CD14-positive monocyte (primary cell): Measurements from ENCODE around the gene ZNF418. TPM values are rescaled to one million over a fixed set of nuclear protein-coding genes. Genes with fewer than 3 reads are reported as not detected.
A peak's percentile ranks its signal among the peaks of the same experiment; 100 is the strongest.

Experiments
- DNase-seq, 3 donors: peaks; one replicate each; pipeline ENCODE4 v3.0.0-alpha.2; 2011 to 2022
- H2AFZ ChIP-seq: 2 replicates; pipeline ENCODE4 v1.6.0; 2012; ENCODE audit warnings: mild to moderate bottlenecking, low read depth, low read length, inconsistent platforms; ENCODE audit not compliant: insufficient read depth, poor library complexity, severe bottlenecking
- H3K27ac ChIP-seq, 2 donors: 1 replicate in 1 of 2; 2 replicates in 1 of 2; pipeline ENCODE4 v1.5.1; 2012 to 2013; ENCODE audit warnings: low read length in 2 of 2, control low read depth in 1 of 2, inconsistent platforms in 1 of 2, low read depth in 1 of 2, mild to moderate bottlenecking in 1 of 2
- H3K27me3 ChIP-seq, 2 donors: one replicate each; pipeline versions ENCODE4 v1.6.0 to v1.6.1; 2011 to 2013; ENCODE audit warnings: low read length in 2 of 2; ENCODE audit not compliant: control insufficient read depth in 2 of 2, insufficient read depth in 2 of 2
- H3K36me3 ChIP-seq, 2 donors: replicated peaks in 1 of 2; 1 replicate in 1 of 2; 2 replicates in 1 of 2; pipeline versions ENCODE4 v1.5.1 to v1.6.1; 2012 to 2013; ENCODE audit warnings: low read length in 2 of 2, control low read depth in 1 of 2, inconsistent platforms in 1 of 2, mild to moderate bottlenecking in 1 of 2; ENCODE audit not compliant: insufficient read depth in 2 of 2, control insufficient read depth in 1 of 2
- H3K4me1 ChIP-seq, 2 donors: 1 replicate in 1 of 2; 2 replicates in 1 of 2; pipeline versions ENCODE4 v1.5.1 to v1.6.1; 2012 to 2013; ENCODE audit warnings: low read length in 2 of 2, control low read depth in 1 of 2, inconsistent platforms in 1 of 2, mild to moderate bottlenecking in 1 of 2, moderate library complexity in 1 of 2; ENCODE audit not compliant: insufficient read depth in 2 of 2, control insufficient read depth in 1 of 2
- H3K4me2 ChIP-seq: replicated peaks from 2 replicates; pipeline ENCODE3; 2012; ENCODE audit warnings: low read length, moderate library complexity, mild to moderate bottlenecking; ENCODE audit not compliant: poor library complexity, severe bottlenecking; ENCODE audit errors: extremely low read depth
- H3K4me3 ChIP-seq, 3 experiments: fragments of 200-600 bp in 1 of 3; sonication (generic) in 1 of 3; replicated peaks in 1 of 3; 1 replicate in 2 of 3; 2 replicates in 1 of 3; pipeline ENCODE4 v1.5.1; 2011 to 2013; ENCODE audit warnings: low read length in 3 of 3, mild to moderate bottlenecking in 3 of 3, control low read depth in 2 of 3, low read depth in 2 of 3, inconsistent platforms in 1 of 3, moderate library complexity in 1 of 3
- H3K79me2 ChIP-seq: 2 replicates; pipeline ENCODE4 v1.6.0; 2012; ENCODE audit warnings: mild to moderate bottlenecking, control low read depth, inconsistent platforms, low read length, moderate library complexity; ENCODE audit not compliant: insufficient read depth
- H3K9ac ChIP-seq: 2 replicates; pipeline ENCODE4 v1.6.0; 2017; ENCODE audit warnings: low read length, mild to moderate bottlenecking; ENCODE audit not compliant: insufficient read depth, poor library complexity, severe bottlenecking
- H3K9me3 ChIP-seq, 2 donors: replicated peaks in 1 of 2; 1 replicate in 1 of 2; 2 replicates in 1 of 2; pipeline versions ENCODE4 v1.5.1 to v1.6.1; 2012 to 2013; ENCODE audit warnings: low read length in 2 of 2, control low read depth in 1 of 2; ENCODE audit not compliant: control insufficient read depth in 1 of 2, insufficient read depth in 1 of 2
- H4K20me1 ChIP-seq: 2 replicates; pipeline ENCODE4 v1.6.0; 2012; ENCODE audit warnings: mild to moderate bottlenecking, low read length, control low read depth, moderate library complexity; ENCODE audit not compliant: insufficient read depth
- H3K27ac Mint-ChIP-seq, 7 donors: one replicate each; pipeline ENCODE4 v1.8.0; 2020; ENCODE audit warnings: mild to moderate bottlenecking in 7 of 7, mixed read lengths in 7 of 7, moderate library complexity in 6 of 7, inconsistent platforms in 2 of 7
- H3K27me3 Mint-ChIP-seq, 3 donors: one replicate each; pipeline ENCODE4 v1.8.0; 2021 to 2022; ENCODE audit warnings: low read depth in 3 of 3, mild to moderate bottlenecking in 3 of 3, mixed read lengths in 3 of 3, moderate library complexity in 3 of 3, inconsistent platforms in 1 of 3
- H3K36me3 Mint-ChIP-seq, 2 donors: one replicate each; pipeline ENCODE4 v1.8.0; 2020; ENCODE audit warnings: mixed read lengths in 2 of 2, inconsistent platforms in 1 of 2, mild to moderate bottlenecking in 1 of 2
- H3K4me1 Mint-ChIP-seq: one replicate; pipeline ENCODE4 v1.8.0; 2020; ENCODE audit warnings: mild to moderate bottlenecking, mixed read lengths
- H3K4me3 Mint-ChIP-seq, 2 donors: one replicate each; pipeline ENCODE4 v1.8.0; 2020; ENCODE audit warnings: mild to moderate bottlenecking in 2 of 2, mixed read lengths in 2 of 2, moderate library complexity in 1 of 2
- H3K9me3 Mint-ChIP-seq, 7 donors: one replicate each; pipeline ENCODE4 v1.8.0; 2020 to 2022; ENCODE audit warnings: mixed read lengths in 7 of 7, mild to moderate bottlenecking in 6 of 7, moderate library complexity in 6 of 7, inconsistent platforms in 2 of 7
- WGBS: methylation state at CpG from one replicate; pipeline ENCODE4 v1.1.5; 2013; ENCODE audit warnings: missing lambda C conversion rate; ENCODE audit not compliant: insufficient coverage; 5-methylcytosine and 5-hydroxymethylcytosine counted together
- intact Hi-C, 2 donors: fragments of 100-400 bp; cut with micrococcal nuclease; formaldehyde crosslinking; loops; one replicate each; pipeline versions ENCODE4 v1.15.0 to v1.15.1; 2023
- polyA minus RNA-seq: library from RNA; depleted of rRNA, polyadenylated mRNA; stranded (reverse); fragments of >200 nt; gene quantifications from 2 replicates; pipeline ENCODE4 v1.2.3, GENCODE V29; 2012
- polyA plus RNA-seq, 3 donors: library from polyadenylated mRNA; depleted of rRNA in 1 of 3; unstranded in 2 of 3; stranded (reverse) in 1 of 3; fragments of 300-500 nt in 2 of 3; fragments of >200 nt in 1 of 3; fragmentation: Illumina TruSeq in 2 of 3; gene quantifications; 1 replicate in 2 of 3; 2 replicates in 1 of 3; pipeline ENCODE4 v1.2.3, GENCODE V29; 2012 to 2021
- total RNA-seq, 12 experiments: library from RNA in 1 of 12; stranded (reverse) in 1 of 12; fragments of 120-200 nt in 1 of 12; gene quantifications; one replicate each; pipeline ENCODE4 v1.2.4 and lab custom pipeline; 2013 to 2026; ENCODE audit warnings: mixed read lengths in 6 of 12, inconsistent platforms in 1 of 12
- TF ChIP-seq, protein P1 (sequence below): fragments of 200-600 bp; IDR thresholded peaks from one replicate; pipeline ENCODE4 v1.8.0; 2022; ENCODE audit warnings: antibody characterized with exemption, mild to moderate bottlenecking

The ZNF418 gene
- total RNA-seq (2013), result 4.2 TPM
- 1 to 10 TPM in 1 of 3 donors, under 1 TPM in 1, not detected in 1; 0.74 to 1.4 TPM for polyA plus RNA-seq
- 0.55 and 1.2 TPM in 2 replicates for polyA minus RNA-seq
- total RNA-seq (lab: John Stamatoyannopoulos, UW), result 1.4 to 3.7 (median 1.7) reads per million in 11 experiments

DNA sequence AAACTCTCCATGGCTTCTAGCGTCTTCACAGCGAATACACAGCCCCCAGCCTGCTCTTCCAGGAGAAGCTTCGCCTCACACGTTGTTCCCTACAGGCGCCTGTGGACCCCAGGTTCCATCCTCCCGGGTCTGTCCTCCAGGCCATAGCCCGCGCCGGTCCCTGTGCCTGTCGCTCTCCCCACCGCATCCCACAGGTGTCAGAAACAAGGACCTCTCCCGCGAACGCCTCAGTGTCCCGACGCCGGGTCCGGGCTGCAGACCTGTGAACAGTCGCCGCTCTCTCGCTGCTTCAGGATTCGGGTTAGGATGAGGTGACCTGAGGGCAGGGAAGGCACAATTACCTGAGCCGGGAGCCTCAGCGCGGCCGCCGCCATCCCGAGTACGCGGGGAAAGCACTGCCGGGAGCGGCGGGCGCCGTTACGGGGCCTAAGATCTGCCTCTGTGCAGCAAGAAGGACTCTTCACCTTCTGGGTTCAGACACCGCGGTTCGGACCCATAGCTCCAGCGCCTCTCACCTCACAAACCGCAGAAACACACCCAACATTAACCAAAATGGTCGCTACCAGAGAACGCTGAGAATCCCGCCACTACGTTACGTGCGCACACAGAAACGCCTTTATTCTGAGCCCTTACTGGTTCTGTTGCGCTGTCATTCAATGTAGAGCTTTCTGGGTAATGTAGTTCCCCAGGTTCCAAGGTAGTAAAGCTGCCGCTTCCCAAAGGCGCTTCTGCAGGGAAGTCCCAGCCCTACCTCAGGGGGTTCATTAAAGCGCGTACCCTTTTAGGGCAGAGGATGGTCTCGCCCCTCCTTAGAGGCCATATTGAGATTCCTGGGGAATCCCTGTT lies at the start of gene ZNF418:
TSS of gene ZNF418 (minus strand) at position 583 of the 846 bp plus-strand sequence. CDS start 1,580 bp downstream, outside the sequence.
- peak within 1 kb of the TSS; percentile 91 to 96 for H3K4me3 Mint-ChIP-seq
- peak within 1 kb of the TSS in 5 of 7 donors; percentile 16 to 77 (median 57) for H3K27ac Mint-ChIP-seq
- Histone ChIP-seq H3K9me3 (peaks cover 89 to 99% of the 10 kb centered on the region in 2 donors), H3K4me1 (peaks cover 6 to 8% of the 10 kb centered on the region in 2 donors), H3K9ac (peak within 1 kb of the TSS; percentile 59), H3K4me3 (peak within 1 kb of the TSS; percentile 54 to 79 (median 55)), H3K27ac (peak within 1 kb of the TSS in 1 of 2 donors; percentile 43), H3K27me3 (no peaks in the 10 kb centered on the region), H4K20me1 (no peaks in the 10 kb centered on the region), H3K36me3 (peaks cover 0 to 16% of the 10 kb centered on the region in 2 donors), H3K79me2 (no peaks in the 10 kb centered on the region), H3K4me2 (peak within 1 kb of the TSS; percentile 81), H2AFZ (peak within 1 kb of the TSS; percentile 82)
- peaks cover 4 to 7% (median 5%) of the 10 kb centered on the region in 3 donors for H3K27me3 Mint-ChIP-seq
- 6% methylated on average over 48 of the region's 54 CpGs for whole genome bisulfite sequencing
- DNase-seq, result peak; percentile 42 to 57 (median 43)
- intact Hi-C loops, result no loop called here
- H3K9me3 Mint-ChIP-seq, result peaks cover 56 to 100% (median 97%) of the 10 kb centered on the region in 7 donors
- H3K4me1 Mint-ChIP-seq, result peaks cover 11% of the 10 kb centered on the region
- TF ChIP-seq, protein P1, sequence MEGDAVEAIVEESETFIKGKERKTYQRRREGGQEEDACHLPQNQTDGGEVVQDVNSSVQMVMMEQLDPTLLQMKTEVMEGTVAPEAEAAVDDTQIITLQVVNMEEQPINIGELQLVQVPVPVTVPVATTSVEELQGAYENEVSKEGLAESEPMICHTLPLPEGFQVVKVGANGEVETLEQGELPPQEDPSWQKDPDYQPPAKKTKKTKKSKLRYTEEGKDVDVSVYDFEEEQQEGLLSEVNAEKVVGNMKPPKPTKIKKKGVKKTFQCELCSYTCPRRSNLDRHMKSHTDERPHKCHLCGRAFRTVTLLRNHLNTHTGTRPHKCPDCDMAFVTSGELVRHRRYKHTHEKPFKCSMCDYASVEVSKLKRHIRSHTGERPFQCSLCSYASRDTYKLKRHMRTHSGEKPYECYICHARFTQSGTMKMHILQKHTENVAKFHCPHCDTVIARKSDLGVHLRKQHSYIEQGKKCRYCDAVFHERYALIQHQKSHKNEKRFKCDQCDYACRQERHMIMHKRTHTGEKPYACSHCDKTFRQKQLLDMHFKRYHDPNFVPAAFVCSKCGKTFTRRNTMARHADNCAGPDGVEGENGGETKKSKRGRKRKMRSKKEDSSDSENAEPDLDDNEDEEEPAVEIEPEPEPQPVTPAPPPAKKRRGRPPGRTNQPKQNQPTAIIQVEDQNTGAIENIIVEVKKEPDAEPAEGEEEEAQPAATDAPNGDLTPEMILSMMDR, result no peak
- peaks cover 19 to 33% of the 10 kb centered on the region in 2 donors for H3K36me3 Mint-ChIP-seq

DNA sequence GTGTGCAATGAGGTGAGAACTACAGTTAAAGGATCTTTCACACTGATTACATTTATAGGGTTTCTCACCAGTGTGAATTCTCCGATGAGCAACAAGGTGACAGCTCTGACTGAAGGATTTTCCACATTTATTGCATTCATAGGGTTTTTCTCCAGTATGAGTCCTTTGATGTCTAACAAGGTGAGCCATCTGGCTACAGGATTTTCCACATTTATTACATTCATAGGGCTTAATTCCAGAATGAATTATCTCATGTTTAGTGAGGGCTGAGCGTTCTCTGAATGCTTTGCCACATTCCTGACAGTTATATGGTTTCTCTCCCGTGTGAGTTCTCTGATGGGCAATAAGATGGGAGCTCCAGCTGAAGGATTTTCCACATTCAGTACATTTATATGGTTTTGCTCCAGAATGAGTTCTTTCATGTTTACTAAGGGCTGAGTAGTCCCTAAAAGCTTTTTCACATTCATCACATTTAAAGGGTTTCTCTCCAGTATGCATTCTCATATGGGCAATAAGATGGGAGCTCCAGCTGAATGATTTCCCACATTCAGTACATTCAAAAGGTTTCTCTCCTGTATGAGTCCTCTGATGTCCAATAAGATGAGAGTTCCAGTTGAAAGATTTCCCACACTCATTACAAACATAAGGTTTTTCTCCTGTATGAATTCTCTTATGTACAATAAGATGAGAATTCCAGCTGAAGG lies 43.5 kb upstream of the ZNF418 start:
- no peak overlapping the region for H3K4me2 ChIP-seq
- peaks cover 33 to 55% of the 10 kb centered on the region in 2 donors for H3K36me3 ChIP-seq
- no peak overlapping the region for H3K27ac ChIP-seq
- H3K4me1 ChIP-seq, result no peaks in the 10 kb centered on the region
- H3K27me3 Mint-ChIP-seq, result no peaks in the 10 kb centered on the region
- H3K27ac Mint-ChIP-seq, result no peak overlapping the region
- no peaks in the 10 kb centered on the region for H3K27me3 ChIP-seq
- DNase-seq, result no peak
- H3K4me1 Mint-ChIP-seq, result no peaks in the 10 kb centered on the region
- no peaks in the 10 kb centered on the region for H4K20me1 ChIP-seq
- no peaks in the 10 kb centered on the region for H3K79me2 ChIP-seq
- H3K9ac ChIP-seq, result no peak overlapping the region
- intact Hi-C loops, result no loop called here
- H3K4me3 ChIP-seq, result peak overlapping the region in 1 of 3 experiments; percentile 37
- no peak overlapping the region for H2AFZ ChIP-seq
- no peak overlapping the region for H3K4me3 Mint-ChIP-seq
- TF ChIP-seq, protein P1, result no peak
- H3K36me3 Mint-ChIP-seq, result peaks cover 43 to 51% of the 10 kb centered on the region in 2 donors
- peaks cover 62 to 100% (median 99%) of the 10 kb centered on the region in 7 donors for H3K9me3 Mint-ChIP-seq
- WGBS, result no CpG with 5 or more reads among the region's 3 CpGs
- H3K9me3 ChIP-seq, result peaks cover 79 to 100% of the 10 kb centered on the region in 2 donors
